ENCODE measurements around the gene ZNF180.

DNA sequence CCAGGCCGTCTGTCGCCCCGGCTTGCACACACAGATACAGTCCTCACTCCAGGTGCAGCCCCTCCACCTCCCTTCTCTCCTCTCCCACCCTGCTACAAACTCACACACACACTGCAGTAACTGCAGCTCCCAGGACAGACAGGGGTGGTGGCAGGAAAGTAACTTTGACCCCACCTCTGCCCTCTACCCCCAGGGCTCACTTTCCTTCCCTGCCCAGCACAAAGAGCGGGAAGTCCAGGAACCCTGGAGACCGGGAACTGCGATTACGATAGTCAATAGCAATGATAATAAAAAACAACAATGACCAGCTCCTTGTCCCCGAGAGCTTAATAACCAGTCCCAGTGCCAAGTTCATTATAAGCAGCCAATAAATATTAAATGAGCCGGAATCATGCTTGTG lies 29.2 kb upstream of the ZNF180 start, which contains the start of gene CEACAM20:
- TF ChIP-seq ZNF274 (IDR thresholded peaks at IDR 0.05; ENCODE audit: low read depth, low read length) (no peak), YY1 (IDR thresholded peaks at IDR 0.05; ENCODE audit: insufficient read depth, insufficient read length) (no peak), SUZ12 (IDR thresholded peaks at IDR 0.05; ENCODE audit: extremely low read depth, insufficient read depth, insufficient read length) (no peak)

All from NT2/D1 (cell line).